Measurements from ENCODE around the gene IQCM. TPM values are rescaled to one million over a fixed set of nuclear protein-coding genes. Genes with fewer than 3 reads are reported as not detected.

Gene IQCM
- total RNA-seq, 1 donor from 2014 or later, result not detected

GRCh38 chr4:149690726-149691125 is 124.9 kb downstream of the IQCM start:
- H3K27me3 Mint-ChIP-seq, result no peaks in the 10 kb centered on the region
- no peak for TF ChIP-seq CTCF (IDR thresholded peaks at IDR 0.05)
- CTCF ChIA-PET, result no interaction called here
- H3K4me1 Mint-ChIP-seq, result no peaks in the 10 kb centered on the region
- no peaks in the 10 kb centered on the region for H3K9me3 Mint-ChIP-seq
- ATAC-seq (ENCODE audit: low read depth) (no peak), DNase-seq (no peak)
- no peaks in the 10 kb centered on the region for H3K36me3 Mint-ChIP-seq (ENCODE audit: low read depth)
- no peak overlapping the region for H3K27ac Mint-ChIP-seq
- no peak overlapping the region for H3K4me3 Mint-ChIP-seq
- POLR2A ChIA-PET, result no interaction called here
- intact Hi-C loops (cut with micrococcal nuclease), result no loop called here

- ATAC-seq (ENCODE audit: low read depth) (no peak), DNase-seq (no peak)
- POLR2A ChIA-PET, result no interaction called here
- no peak overlapping the region for H3K27ac Mint-ChIP-seq
- no peak overlapping the region for H3K4me3 Mint-ChIP-seq
- H3K36me3 Mint-ChIP-seq (ENCODE audit: low read depth), result no peaks in the 10 kb centered on the region
- no peaks in the 10 kb centered on the region for H3K27me3 Mint-ChIP-seq
- H3K9me3 Mint-ChIP-seq, result no peaks in the 10 kb centered on the region
- intact Hi-C loops (cut with micrococcal nuclease), result no loop called here
- no peak for TF ChIP-seq CTCF (IDR thresholded peaks at IDR 0.05)
- H3K4me1 Mint-ChIP-seq, result no peaks in the 10 kb centered on the region
- CTCF ChIA-PET, result no interaction called here
Measured at GRCh38 chr4:149684516-149684915, 131.1 kb downstream of the IQCM start.

GRCh38 chr4:149676076-149676475 is 139.6 kb downstream of the IQCM start:
- Mint-ChIP-seq H3K4me3 (no peak overlapping the region), H3K27ac (no peak overlapping the region), H3K36me3 (ENCODE audit: low read depth) (no peaks in the 10 kb centered on the region), H3K4me1 (no peaks in the 10 kb centered on the region), H3K27me3 (no peaks in the 10 kb centered on the region), H3K9me3 (peaks cover 13% of the 10 kb centered on the region)
- intact Hi-C loops (cut with micrococcal nuclease), result no loop called here
- no peak for ATAC-seq (ENCODE audit: low read depth)
- no peak for DNase-seq
- POLR2A ChIA-PET, result no interaction called here
- no peak for TF ChIP-seq CTCF (IDR thresholded peaks at IDR 0.05)
- CTCF ChIA-PET, result no interaction called here

GRCh38 chr4:149645790-149646189 is 169.9 kb downstream of the IQCM start:
- CTCF ChIA-PET, result no interaction called here
- Mint-ChIP-seq H3K9me3 (no peaks in the 10 kb centered on the region), H3K27me3 (no peaks in the 10 kb centered on the region), H3K36me3 (ENCODE audit: low read depth) (no peaks in the 10 kb centered on the region), H3K4me1 (no peaks in the 10 kb centered on the region), H3K27ac (no peak overlapping the region), H3K4me3 (no peak overlapping the region)
- no peak for TF ChIP-seq CTCF (IDR thresholded peaks at IDR 0.05)
- ATAC-seq (ENCODE audit: low read depth), result no peak
- no peak for DNase-seq
- intact Hi-C loops (cut with micrococcal nuclease), result no loop called here
- POLR2A ChIA-PET, result no interaction called here

GRCh38 chr4:149638073-149638472 is 177.6 kb downstream of the IQCM start:
- no peak overlapping the region for H3K4me3 Mint-ChIP-seq
- CTCF ChIA-PET, result no interaction called here

More at GRCh38 chr4:149638073-149638472, 177.6 kb downstream of the IQCM start:
- POLR2A ChIA-PET, result no interaction called here
- no peaks in the 10 kb centered on the region for H3K9me3 Mint-ChIP-seq
- intact Hi-C loops (cut with micrococcal nuclease), result no loop called here
- ATAC-seq (ENCODE audit: low read depth), result no peak
- TF ChIP-seq CTCF (IDR thresholded peaks at IDR 0.05), result no peak
- no peaks in the 10 kb centered on the region for H3K27me3 Mint-ChIP-seq
- no peaks in the 10 kb centered on the region for H3K4me1 Mint-ChIP-seq
- no peak for DNase-seq
- no peaks in the 10 kb centered on the region for H3K36me3 Mint-ChIP-seq (ENCODE audit: low read depth)
- H3K27ac Mint-ChIP-seq, result no peak overlapping the region
